K562 (cell line): Measurements from ENCODE around the gene RAD54L. TPM values are rescaled to one million over a fixed set of nuclear protein-coding genes. Genes with fewer than 3 reads are reported as not detected.
A peak's percentile ranks its signal among the peaks of the same experiment; 100 is the strongest.

Source experiments
- BRD4 ChIP-seq: fragments of 200-600 bp; sonication (generic); IDR thresholded peaks from 2 replicates; pipeline ENCODE4 v1.6.1; 2017; ENCODE audit warnings: inconsistent platforms
- CBFA2T3 ChIP-seq: fragments of 450-650 bp; IDR thresholded peaks from 2 replicates; pipeline ENCODE4 v1.6.1; 2017
- CHD4 ChIP-seq: fragments of 200-600 bp; sonication (generic); IDR thresholded peaks from 3 replicates; pipeline ENCODE4 v1.6.1; 2012; ENCODE audit warnings: low read depth, mild to moderate bottlenecking, mixed read lengths, low read length, inconsistent platforms; ENCODE audit not compliant: insufficient read depth, insufficient replicate concordance, poor library complexity, severe bottlenecking
- E2F3 ChIP-seq: fragments of 250-450 bp; sonication (Bioruptor Pico); IDR thresholded peaks from 2 replicates; pipeline ENCODE4 v1.4.0; 2020; ENCODE audit warnings: mild to moderate bottlenecking
- FOXP1 ChIP-seq: sonication (generic); formaldehyde crosslinking; IDR thresholded peaks from 2 replicates; pipeline ENCODE4 v1.8.0; 2022; ENCODE audit warnings: mild to moderate bottlenecking, missing genetic modification reagents
- HIVEP1 ChIP-seq: fragments of 250-450 bp; sonication (Bioruptor Pico); IDR thresholded peaks from 2 replicates; pipeline ENCODE4 v1.4.0; 2020; ENCODE audit warnings: mild to moderate bottlenecking
- KAT7 ChIP-seq: sonication (generic); formaldehyde crosslinking; IDR thresholded peaks from 2 replicates; pipeline ENCODE4 v1.8.0; 2022; ENCODE audit warnings: missing genetic modification reagents, mild to moderate bottlenecking, borderline replicate concordance
- MAFF ChIP-seq: IDR thresholded peaks from 2 replicates; pipeline ENCODE4 v1.6.1; 2012; ENCODE audit warnings: low read length, improper control_type of control experiment
- MAZ ChIP-seq, 2 experiments: fragments of 450-650 bp in 1 of 2; sonication (generic) in 1 of 2; formaldehyde crosslinking; IDR thresholded peaks in 1 of 2; conservative IDR thresholded peaks in 1 of 2; 2 replicates each; pipeline versions ENCODE4 v1.4.0 to v1.5.0; 2020; ENCODE audit warnings: mild to moderate bottlenecking in 1 of 2, missing genetic modification reagents in 1 of 2
- MEF2A ChIP-seq: IDR thresholded peaks from 2 replicates; pipeline ENCODE4 v1.6.1; 2011; ENCODE audit warnings: low read depth, mild to moderate bottlenecking, low read length, moderate library complexity; ENCODE audit not compliant: control insufficient read depth
- NONO ChIP-seq, 2 experiments: fragments of 200-400 bp in 1 of 2; fragments of 450-650 bp in 1 of 2; formaldehyde crosslinking in 1 of 2; IDR thresholded peaks; 2 replicates each; pipeline ENCODE4 v1.6.1; 2017; ENCODE audit warnings: low read depth in 2 of 2, mild to moderate bottlenecking in 2 of 2, moderate library complexity in 2 of 2, low read length in 1 of 2
- SIN3A ChIP-seq, 2 experiments: fragments of 150-350 bp in 1 of 2; IDR thresholded peaks; 2 replicates each; pipeline ENCODE4 v1.6.1; 2011 to 2016; ENCODE audit warnings: borderline replicate concordance in 2 of 2, low read depth in 2 of 2, low read length in 2 of 2, mild to moderate bottlenecking in 2 of 2, moderate library complexity in 2 of 2; ENCODE audit not compliant: control insufficient read depth in 1 of 2
- STAG1 ChIP-seq: sonication (generic); formaldehyde crosslinking; IDR thresholded peaks from 2 replicates; pipeline ENCODE4 v1.5.0; 2020; ENCODE audit warnings: missing genetic modification reagents, borderline replicate concordance
- ZBTB1 ChIP-seq: sonication (generic); formaldehyde crosslinking; IDR thresholded peaks from 2 replicates; pipeline ENCODE4 v1.8.1; 2023; ENCODE audit warnings: missing genetic modification reagents, low read depth, mild to moderate bottlenecking, borderline replicate concordance
- ZNF12 ChIP-seq: sonication (generic); formaldehyde crosslinking; IDR thresholded peaks from 2 replicates; pipeline ENCODE4 v1.4.0; 2020; ENCODE audit warnings: mild to moderate bottlenecking, missing genetic modification reagents
- polyA plus RNA-seq, 8 experiments: library from polyadenylated mRNA; depleted of rRNA in 4 of 8; stranded (reverse) in 5 of 8; unstranded in 3 of 8; fragments of >200 nt; fragmentation: Nextera tagmentation in 2 of 8; fragmentation: Illumina TruSeq in 1 of 8; extraction: Ambion mirVana in 2 of 8; extraction: Trizol in 1 of 8; gene quantifications; 2 replicates each; pipeline versions ENCODE4 v1.2.1 to v1.2.3, GENCODE V29; 2011 to 2014; ENCODE audit warnings: inconsistent platforms in 1 of 8, missing spikeins in 1 of 8
- total RNA-seq, 7 experiments: library from RNA; depleted of rRNA in 6 of 7; stranded (reverse); fragments of >200 nt in 6 of 7; fragmentation: Illumina TruSeq in 2 of 7; extraction: Trizol in 2 of 7; gene quantifications; 2 replicates each; pipeline versions ENCODE4 v1.2.1 to v1.2.3, GENCODE V29; 2011 to 2021; ENCODE audit warnings: low replicate concordance in 1 of 7
- TF ChIP-seq, protein P1 (sequence below): conservative IDR thresholded peaks from 2 replicates; pipeline ENCODE4 v1.6.1; 2011; ENCODE audit warnings: low read depth, mild to moderate bottlenecking, low read length; ENCODE audit not compliant: control insufficient read depth
- TF ChIP-seq, protein P2 (sequence below): sonication (generic); formaldehyde crosslinking; IDR thresholded peaks from 2 replicates; pipeline ENCODE4 v1.8.0; 2023; ENCODE audit warnings: mild to moderate bottlenecking, missing genetic modification reagents
- TF ChIP-seq, protein P3 (sequence below): fragments of 150-350 bp; conservative IDR thresholded peaks from 2 replicates; pipeline ENCODE4 v1.6.1; 2014; ENCODE audit warnings: low read length
- TF ChIP-seq, protein P4 (sequence below): sonication (generic); formaldehyde crosslinking; IDR thresholded peaks from 2 replicates; pipeline ENCODE4 v1.8.0; 2022; ENCODE audit warnings: mild to moderate bottlenecking, missing genetic modification reagents

The RAD54L gene
- total and polyA plus RNA-seq, 9 of the 15 experiments (the other 6 are each of a cell fraction or from before 2014, with no cell fraction given): 17.9 to 92.3 (median 37.5) TPM

DNA sequence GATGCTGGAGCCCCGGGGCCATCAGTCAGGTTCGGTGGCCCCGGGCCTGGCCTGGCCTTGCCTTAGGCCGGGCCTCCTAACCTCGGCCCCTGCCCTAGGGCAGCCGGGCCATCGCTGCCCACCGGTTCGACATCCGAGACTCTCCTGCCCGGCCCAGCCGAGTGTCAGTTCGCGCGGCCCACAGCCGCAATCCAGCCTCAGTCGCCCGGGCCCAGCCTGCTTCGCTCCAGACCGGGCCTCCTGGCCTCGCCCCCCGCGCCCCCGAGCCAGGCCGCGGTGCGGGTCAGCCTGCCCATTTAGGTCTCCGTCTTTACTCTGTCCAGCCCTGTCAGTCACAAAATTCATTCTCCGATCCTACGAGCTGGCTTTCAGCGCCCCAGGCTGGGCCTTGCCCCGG is 55.1 kb downstream of the RAD54L start (continued):
- TF ChIP-seq ZNF12 (CRISPR knock-in tag) (no peak), FOXP1 (CRISPR knock-in tag) (peak; percentile 75; the same call in 1 of the 2 replicates), BRD4 (peak; percentile 86; the same call in 1 of the 2 replicates), SIN3A (IDR thresholded peaks at IDR 0.05; ENCODE audit: borderline replicate concordance in 2 of 2, control insufficient read depth in 1 of 2, low read depth in 2 of 2, low read length in 2 of 2) (peak in 1 of 2 experiments; percentile 12; a peak in 1 of 4 replicates), CHD4 (peak; percentile 39), HIVEP1 (CRISPR knock-in tag) (no peak), CBFA2T3 (no peak), STAG1 (CRISPR knock-in tag) (peak; percentile 16), ZBTB1 (CRISPR knock-in tag) (peak; percentile 33; the same call in 1 of the 2 replicates), NONO (IDR thresholded peaks at IDR 0.05; ENCODE audit: low read depth in 2 of 2, low read length in 1 of 2) (no peak), KAT7 (CRISPR knock-in tag) (peak; percentile 86; the same call in 1 of the 2 replicates), MEF2A (no peak), MAFF (no peak), E2F3 (CRISPR knock-in tag) (peak; percentile 7; the same call in 1 of the 2 replicates), MAZ (CRISPR knock-in tag; conservative IDR thresholded peaks at IDR 0.05 in 1 of 2, IDR thresholded peaks at IDR 0.05 in 1 of 2) (0 out of 4 replicates have a peak, but pooled peaks of 1 of the 2 experiments have one; percentile 8)
- TF ChIP-seq, protein P1, sequence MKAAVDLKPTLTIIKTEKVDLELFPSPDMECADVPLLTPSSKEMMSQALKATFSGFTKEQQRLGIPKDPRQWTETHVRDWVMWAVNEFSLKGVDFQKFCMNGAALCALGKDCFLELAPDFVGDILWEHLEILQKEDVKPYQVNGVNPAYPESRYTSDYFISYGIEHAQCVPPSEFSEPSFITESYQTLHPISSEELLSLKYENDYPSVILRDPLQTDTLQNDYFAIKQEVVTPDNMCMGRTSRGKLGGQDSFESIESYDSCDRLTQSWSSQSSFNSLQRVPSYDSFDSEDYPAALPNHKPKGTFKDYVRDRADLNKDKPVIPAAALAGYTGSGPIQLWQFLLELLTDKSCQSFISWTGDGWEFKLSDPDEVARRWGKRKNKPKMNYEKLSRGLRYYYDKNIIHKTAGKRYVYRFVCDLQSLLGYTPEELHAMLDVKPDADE: peak; percentile 54; the same call in 1 of the 2 replicates
- TF ChIP-seq, protein P2, sequence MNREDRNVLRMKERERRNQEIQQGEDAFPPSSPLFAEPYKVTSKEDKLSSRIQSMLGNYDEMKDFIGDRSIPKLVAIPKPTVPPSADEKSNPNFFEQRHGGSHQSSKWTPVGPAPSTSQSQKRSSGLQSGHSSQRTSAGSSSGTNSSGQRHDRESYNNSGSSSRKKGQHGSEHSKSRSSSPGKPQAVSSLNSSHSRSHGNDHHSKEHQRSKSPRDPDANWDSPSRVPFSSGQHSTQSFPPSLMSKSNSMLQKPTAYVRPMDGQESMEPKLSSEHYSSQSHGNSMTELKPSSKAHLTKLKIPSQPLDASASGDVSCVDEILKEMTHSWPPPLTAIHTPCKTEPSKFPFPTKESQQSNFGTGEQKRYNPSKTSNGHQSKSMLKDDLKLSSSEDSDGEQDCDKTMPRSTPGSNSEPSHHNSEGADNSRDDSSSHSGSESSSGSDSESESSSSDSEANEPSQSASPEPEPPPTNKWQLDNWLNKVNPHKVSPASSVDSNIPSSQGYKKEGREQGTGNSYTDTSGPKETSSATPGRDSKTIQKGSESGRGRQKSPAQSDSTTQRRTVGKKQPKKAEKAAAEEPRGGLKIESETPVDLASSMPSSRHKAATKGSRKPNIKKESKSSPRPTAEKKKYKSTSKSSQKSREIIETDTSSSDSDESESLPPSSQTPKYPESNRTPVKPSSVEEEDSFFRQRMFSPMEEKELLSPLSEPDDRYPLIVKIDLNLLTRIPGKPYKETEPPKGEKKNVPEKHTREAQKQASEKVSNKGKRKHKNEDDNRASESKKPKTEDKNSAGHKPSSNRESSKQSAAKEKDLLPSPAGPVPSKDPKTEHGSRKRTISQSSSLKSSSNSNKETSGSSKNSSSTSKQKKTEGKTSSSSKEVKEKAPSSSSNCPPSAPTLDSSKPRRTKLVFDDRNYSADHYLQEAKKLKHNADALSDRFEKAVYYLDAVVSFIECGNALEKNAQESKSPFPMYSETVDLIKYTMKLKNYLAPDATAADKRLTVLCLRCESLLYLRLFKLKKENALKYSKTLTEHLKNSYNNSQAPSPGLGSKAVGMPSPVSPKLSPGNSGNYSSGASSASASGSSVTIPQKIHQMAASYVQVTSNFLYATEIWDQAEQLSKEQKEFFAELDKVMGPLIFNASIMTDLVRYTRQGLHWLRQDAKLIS (CRISPR knock-in tag): 0 out of 2 replicates have a peak, but pooled peaks have one; percentile 57
- TF ChIP-seq, protein P3, sequence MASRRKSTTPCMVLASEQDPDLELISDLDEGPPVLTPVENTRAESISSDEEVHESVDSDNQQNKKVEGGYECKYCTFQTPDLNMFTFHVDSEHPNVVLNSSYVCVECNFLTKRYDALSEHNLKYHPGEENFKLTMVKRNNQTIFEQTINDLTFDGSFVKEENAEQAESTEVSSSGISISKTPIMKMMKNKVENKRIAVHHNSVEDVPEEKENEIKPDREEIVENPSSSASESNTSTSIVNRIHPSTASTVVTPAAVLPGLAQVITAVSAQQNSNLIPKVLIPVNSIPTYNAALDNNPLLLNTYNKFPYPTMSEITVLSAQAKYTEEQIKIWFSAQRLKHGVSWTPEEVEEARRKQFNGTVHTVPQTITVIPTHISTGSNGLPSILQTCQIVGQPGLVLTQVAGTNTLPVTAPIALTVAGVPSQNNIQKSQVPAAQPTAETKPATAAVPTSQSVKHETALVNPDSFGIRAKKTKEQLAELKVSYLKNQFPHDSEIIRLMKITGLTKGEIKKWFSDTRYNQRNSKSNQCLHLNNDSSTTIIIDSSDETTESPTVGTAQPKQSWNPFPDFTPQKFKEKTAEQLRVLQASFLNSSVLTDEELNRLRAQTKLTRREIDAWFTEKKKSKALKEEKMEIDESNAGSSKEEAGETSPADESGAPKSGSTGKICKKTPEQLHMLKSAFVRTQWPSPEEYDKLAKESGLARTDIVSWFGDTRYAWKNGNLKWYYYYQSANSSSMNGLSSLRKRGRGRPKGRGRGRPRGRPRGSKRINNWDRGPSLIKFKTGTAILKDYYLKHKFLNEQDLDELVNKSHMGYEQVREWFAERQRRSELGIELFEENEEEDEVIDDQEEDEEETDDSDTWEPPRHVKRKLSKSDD: no peak
- TF ChIP-seq, protein P4, sequence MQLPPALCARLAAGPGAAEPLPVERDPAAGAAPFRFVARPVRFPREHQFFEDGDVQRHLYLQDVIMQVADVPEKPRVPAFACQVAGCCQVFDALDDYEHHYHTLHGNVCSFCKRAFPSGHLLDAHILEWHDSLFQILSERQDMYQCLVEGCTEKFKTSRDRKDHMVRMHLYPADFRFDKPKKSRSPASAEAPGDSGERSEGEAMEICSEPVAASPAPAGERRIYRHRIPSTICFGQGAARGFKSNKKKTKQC (CRISPR knock-in tag): peak; percentile 52; the same call in 1 of the 2 replicates
